T1000 (cell line): ENCODE results near the gene PCIF1.
"Not testable (repeated sequence)": the region's sequence is repeated elsewhere in the genome, so short reads cannot be mapped to it uniquely, and the experiment has no call there.

Experiments
- DNase-seq: peaks from one replicate; lab custom pipeline; 2025; ENCODE audit warnings: mixed read lengths; lab: John Stamatoyannopoulos, UW

The PCIF1 gene

DNA sequence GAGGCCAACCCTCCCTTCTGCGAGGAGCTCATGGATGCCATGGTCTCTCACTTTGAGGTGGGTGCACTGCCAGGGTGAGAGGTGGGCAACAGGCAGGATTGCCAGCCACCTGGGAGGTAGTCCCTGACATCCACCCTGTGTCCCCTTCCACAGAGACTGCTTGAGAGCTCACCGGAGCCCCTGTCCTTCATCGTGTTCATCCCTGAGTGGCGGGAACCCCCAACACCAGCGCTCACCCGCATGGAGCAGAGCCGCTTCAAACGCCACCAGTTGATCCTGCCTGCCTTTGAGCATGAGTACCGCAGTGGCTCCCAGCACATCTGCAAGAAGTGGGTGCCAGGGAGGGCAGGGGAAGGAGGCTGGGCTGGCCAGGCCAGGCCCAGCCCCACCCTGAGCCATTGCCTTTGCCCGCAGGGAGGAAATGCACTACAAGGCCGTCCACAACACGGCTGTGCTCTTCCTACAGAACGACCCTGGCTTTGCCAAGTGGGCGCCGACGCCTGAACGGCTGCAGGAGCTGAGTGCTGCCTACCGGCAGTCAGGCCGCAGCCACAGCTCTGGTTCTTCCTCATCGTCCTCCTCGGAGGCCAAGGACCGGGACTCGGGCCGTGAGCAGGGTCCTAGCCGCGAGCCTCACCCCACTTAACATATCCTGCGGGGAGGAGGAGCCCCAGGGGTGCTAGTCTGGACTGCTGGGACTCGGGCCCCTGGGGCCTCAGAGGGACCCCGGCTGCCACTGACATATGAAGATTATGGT, 12.8 kb downstream of the PCIF1 start:
- no peak for DNase-seq

DNA sequence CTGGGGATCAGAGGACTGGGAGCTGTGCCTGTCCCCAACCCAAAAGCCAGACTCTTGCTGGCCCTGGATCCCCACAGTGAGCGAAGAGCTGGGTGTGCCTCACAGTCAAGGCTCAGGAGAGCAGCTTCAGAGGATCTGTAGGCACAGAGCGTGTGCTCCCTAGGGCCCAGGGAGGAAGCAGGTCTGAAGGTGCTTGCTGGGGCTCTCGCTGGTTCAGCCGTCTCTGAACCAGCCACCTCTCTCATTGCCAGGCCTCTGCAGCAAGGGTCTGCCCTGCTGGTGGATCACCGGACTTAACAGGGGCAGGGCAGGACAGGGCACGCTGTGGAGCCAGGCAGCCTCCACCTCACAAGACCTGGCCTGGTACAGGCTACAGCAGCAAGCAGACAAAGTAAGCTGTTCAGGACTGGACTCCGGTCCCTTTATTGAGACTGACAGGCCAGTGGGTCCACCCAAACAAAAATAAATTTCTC, 13.8 kb downstream of the PCIF1 start:
- DNase-seq: no peak

DNA sequence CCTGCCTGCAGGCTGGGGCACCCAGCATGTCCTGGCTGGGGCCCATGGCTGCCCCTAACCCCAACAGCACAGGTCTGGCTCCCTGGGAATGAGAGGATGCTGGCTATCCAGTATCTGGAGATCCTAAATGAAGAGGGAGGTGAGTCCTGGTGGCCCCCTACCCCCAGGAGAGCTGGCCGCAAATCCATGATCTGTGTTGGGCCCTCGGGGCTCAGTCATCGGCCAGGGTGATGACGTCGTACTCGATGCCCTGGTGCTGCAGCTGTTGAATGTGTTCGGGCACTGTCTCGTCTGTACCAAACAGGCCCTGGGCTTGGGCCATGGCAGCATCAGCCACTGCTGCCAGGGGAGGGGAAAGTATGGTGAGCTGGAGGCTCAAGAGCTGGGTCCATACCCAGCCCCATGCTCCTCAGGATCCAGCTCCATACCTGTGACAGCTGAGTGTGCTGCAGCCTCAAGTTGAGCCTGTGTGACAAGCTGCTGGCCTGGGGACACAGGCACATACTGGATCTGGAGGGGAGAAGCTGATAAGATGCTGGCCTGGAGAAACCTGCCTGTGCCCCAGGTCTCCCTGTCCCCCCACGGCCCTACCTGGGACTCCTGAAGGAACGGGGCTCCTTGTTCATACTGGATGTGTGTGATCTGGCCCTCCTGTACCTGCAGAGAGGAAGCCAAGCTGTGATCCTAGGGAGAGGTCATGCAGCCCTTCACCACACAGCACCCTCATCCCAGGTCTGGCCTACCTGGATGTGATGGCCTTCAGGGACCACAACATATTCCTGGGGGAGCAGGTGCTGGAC, 14.5 kb downstream of the PCIF1 start:
- no peak for DNase-seq

DNA sequence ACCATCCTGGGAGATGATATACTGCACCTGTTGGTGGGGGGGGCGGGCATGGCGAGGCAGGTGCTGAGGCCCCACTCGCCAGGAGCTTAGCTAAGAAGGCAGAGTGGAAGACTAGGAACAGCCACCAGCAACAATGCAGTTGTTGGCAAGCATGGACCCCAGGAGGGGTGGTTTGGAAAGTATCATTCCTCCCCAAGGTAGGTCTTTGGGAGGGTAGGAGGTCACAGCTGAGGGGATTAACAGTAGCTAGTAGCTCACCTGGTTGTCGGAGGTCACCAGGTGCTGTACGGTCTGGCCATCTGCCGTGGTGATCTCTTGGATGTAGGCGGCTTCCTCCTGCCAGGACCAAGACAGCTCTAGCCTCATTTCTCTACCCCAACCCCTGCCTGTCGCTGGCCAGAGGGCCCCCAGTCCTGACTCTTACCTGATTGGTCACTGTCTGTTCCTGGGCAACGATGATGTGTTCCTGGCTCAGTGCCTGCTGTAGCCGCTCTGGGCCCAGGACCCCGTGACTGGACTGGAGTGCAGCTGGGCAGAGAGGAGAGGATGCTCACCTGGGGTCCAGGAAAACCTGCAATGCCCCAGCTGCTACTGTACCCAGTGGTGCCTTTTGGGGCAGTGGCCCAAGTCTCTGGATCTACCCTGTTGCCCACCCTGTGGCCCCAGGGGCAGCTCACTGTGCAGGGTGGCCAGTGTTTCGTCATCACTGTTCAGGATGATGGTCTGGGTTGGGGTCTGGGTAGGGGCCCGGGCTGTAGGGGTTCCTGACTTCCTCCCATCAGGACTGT, 15.3 kb downstream of the PCIF1 start:
- no peak for DNase-seq

DNA sequence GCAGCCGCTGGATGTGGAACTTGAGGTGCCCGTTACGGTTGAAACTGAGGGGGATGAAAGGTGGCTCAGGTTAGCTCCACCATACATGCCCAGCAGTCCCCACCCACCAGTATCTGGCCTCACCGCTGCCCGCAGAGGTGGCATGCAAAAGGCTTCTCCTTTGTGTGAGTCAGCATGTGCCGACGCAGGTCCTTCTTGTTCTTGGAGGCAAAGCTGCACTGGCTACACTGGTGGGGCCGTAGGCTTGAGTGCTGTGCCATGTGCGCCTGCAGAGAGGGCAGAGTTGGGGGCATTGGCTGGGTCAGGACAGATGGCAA, 15.8 kb downstream of the PCIF1 start:
- DNase-seq: no peak

- DNase-seq: no peak
Observed at GRCh38 chr20:45951925-45952834, 17.7 kb downstream of the PCIF1 start.

DNA sequence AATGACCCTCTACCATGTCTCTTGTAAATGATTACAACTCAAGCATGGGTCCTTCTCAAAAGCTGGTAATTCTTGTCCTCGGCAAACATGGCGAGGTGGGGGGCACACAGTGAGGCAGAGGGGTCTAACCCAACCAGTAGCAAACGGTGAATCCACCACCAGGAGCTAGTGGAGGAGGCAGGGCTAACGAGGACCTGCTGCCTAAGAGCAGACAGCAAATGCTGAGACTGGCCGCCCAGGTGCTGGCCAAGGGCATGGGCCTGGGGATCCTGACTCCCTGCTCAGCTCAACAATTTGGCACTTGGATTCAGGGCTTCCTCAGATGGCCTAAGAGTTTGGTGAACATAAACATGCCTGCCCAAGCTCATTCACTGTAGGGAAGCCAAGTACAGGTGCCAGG, 18.4 kb downstream of the PCIF1 start:
- DNase-seq: no peak

DNA sequence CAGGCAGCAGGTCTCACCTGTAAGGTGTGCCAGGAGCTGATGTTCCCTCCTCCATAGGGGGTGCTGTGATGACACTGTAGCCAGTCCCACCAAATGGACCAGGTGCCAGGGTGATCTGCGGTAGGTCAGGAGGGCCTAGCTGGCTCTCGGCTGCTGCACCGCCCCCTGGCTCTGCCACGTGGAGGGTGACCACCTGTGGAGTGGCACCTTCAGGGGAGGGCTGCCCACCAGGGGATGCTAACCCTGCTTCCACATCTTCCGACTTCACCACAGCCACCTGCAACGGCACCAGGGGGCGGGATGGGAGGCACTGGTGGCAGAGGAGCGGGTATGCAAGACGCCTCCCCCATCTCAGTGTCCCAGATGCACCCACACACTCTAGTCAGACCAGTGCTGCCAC, 19.2 kb downstream of the PCIF1 start:
- no peak for DNase-seq

DNA sequence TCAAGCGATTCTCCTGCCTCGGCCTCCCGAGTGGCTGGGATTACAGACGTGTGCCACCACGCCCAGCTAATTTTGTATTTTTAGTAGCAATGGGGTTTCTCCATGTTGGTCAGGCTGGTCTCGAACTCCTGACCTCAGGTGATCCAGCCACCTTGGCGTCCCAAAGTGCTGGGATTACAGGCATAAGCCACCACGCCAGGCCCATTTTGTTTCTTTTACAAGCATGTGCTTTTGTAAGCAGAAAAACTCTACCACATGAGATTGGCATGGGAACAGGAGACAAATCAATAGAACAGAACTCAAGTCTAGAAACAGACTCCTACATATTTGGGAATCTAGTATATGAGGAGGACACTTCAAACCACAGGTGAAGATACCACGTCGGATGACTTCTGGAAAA, 21.8 kb downstream of the PCIF1 start:
- DNase-seq: not testable (repeated sequence)

DNA sequence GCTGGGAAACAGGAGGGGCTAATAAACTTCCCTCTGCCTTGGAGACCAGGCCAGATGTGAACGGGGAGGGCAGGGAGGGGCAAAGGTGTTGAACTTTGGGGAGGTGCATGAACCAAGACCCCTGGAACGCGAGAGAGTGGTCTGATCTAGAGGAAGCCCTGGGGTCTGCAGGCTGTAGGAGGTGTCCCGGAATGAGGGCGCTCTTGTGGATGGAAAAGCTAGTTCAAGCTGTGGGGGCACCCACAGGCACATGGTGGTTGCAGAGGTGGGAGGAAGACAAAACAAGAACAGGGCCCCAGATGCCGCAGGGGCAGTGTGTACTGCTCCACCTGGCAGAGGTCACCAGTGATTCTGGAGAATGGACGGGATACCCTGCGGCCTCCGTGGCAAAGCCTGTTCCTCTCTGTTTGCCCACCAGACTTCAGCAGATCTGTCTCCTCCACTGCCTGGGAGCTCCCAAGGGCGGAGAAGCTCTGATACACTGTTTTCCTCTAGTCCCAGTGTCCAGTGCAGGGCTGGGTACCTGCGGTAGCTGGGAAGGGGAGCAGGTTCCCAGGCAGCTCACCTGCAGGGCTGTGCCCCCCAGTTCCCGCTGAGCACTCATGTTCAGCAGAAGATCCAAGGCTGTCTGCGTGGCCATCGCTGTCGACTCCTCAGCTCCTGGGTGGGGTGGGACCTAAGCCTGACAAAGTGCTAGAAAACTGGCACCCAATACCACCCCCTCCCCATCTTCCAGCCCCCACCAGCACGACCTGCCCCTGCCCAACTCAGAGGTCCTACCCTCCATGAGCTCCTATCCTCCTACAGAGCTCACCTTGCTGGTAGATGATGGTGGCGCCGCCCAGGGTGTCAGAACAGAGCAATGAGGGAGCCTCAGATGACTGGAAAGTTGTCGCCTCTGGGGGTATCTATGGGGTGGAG, 22.8 kb downstream of the PCIF1 start:
- no peak for DNase-seq

DNA sequence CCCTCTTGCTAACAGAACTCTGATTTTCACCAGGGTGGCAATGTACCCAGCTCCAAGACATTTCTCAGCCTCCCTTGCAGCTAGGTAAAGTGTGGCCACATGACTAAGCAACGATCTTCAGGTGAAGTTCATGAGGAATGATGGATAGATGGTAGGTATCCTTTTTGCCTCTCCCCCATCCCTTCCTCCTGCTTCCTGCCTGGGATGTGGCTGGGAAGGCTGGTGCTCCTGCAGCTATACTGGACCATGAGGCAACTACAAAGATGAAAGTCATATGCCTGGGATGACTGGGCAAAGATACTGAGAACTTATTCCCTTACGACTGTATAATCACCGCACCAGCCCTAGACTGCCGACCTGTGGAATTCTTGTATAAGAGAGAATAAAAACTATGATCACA, 24.1 kb downstream of the PCIF1 start:
- no peak for DNase-seq

GRCh38 chr20:45959126-45959525, 24.6 kb downstream of the PCIF1 start:
- no peak for DNase-seq

DNA sequence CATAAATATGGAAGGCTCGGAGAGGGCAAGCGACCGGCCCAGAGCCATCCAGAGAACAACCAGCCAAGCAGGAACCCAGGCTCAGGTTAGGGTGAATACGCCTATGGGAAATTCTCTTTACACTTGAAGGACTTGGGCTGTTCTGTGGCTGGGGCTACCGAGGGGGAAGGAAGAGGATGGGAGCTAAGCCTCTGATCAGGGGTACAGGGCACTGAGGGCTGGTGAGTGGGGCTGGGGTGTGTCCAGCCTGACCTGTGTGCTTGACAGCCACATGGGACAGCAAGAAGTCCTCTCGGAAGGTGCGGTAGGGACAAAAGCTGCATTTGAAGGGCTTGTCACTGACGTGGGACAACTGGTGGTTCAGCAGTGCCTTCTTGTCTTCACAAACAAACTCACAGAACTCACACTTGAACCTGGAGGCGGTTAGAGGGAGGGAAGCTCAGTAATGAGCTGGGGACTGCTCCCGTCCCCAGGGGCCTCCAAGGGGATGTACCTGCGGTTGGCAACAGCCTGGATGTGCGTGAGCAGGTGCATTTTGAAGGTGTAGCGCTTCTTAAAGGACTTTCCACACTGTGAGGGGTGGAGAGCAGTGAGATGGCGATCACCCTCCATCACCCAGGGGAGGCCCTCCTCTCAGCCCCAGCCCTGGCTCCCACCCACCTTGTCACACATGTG, 25.6 kb downstream of the PCIF1 start:
- DNase-seq: no peak

- no peak for DNase-seq
Observed at GRCh38 chr20:45962031-45962755, 27.7 kb downstream of the PCIF1 start.

- DNase-seq: no peak
Observed at GRCh38 chr20:45963059-45964005, 28.8 kb downstream of the PCIF1 start.

GRCh38 chr20:45964006-45964400, 29.5 kb downstream of the PCIF1 start:
- DNase-seq: no peak

DNA sequence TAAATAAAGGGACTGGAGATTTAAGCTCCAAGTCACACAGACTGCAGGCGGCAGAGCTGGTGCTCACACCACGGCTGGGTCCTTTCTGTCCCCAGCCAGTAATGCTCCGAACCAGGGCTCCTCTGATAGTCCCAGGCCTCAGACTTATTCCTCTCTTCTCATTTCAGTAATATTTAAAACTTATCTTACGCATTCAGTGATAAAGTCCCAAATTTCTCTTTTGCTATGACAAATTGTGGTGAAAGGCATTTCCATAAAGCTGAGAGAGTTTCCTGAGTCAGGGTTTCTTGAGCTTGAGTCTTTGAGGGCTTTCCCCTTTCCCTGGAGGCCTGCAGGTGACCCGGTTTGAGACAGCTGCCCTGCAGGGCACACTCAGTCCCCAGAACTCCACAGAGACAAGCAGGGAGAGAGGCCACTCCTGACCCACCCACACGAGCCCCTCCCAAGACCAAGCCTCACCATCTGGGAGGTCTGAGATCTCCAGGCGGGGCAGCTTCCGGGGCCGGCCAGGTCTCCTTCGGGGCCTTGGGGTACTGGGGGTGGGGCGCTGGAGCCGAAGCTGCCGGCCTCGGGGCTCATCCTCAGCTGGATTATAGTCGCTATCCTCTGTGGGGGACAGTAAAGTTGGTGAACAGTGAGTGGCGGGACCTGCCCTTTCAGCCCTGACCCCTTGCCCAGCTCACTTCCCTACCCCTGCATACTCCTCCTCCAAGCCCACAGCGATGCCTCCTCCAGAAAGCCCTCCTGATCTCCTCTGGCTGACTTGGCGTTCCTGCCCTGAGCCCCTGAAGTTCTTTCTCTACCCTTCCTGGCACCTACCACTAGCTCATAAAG, 30.9 kb downstream of the PCIF1 start:
- no peak for DNase-seq
